NCI-H1417 (cell line): Measurements from ENCODE around the gene FOXF1.
A peak's percentile ranks its signal among the peaks of the same experiment; 100 is the strongest.

Experiments used
- DNase-seq, 3 experiments: peaks; one replicate each; lab custom pipeline; 2025; lab: John Stamatoyannopoulos, UW

Gene FOXF1

GRCh38 chr16:86492961-86493629, 17.2 kb upstream of the FOXF1 start:
- DNase-seq: no peak

- peak in 1 of 3 experiments; percentile 32 for DNase-seq
Observed at GRCh38 chr16:86494039-86494564, 16.2 kb upstream of the FOXF1 start.

GRCh38 chr16:86494565-86495356, 15.6 kb upstream of the FOXF1 start:
- no peak for DNase-seq

- no peak for DNase-seq
Observed at GRCh38 chr16:86495357-86495701, 15.0 kb upstream of the FOXF1 start.

GRCh38 chr16:86495756-86496261, 14.5 kb upstream of the FOXF1 start:
- DNase-seq: no peak

GRCh38 chr16:86496262-86496928, 13.9 kb upstream of the FOXF1 start:
- no peak for DNase-seq

GRCh38 chr16:86496929-86497461, 13.3 kb upstream of the FOXF1 start:
- DNase-seq: no peak

GRCh38 chr16:86497551-86498021, 12.7 kb upstream of the FOXF1 start:
- DNase-seq: no peak

- DNase-seq: no peak
Observed at GRCh38 chr16:86498155-86498670, 12.1 kb upstream of the FOXF1 start.

- no peak for DNase-seq
Observed at GRCh38 chr16:86498671-86499439, 11.5 kb upstream of the FOXF1 start.

GRCh38 chr16:86499440-86499786, 10.9 kb upstream of the FOXF1 start:
- DNase-seq: no peak

GRCh38 chr16:86499889-86500707, 10.2 kb upstream of the FOXF1 start:
- no peak for DNase-seq

GRCh38 chr16:86500708-86501510, 9.4 kb upstream of the FOXF1 start:
- no peak for DNase-seq

- DNase-seq: peak in 1 of 3 experiments; percentile 18
Observed at GRCh38 chr16:86501989-86502855, 8.1 kb upstream of the FOXF1 start.

GRCh38 chr16:86502856-86503748, 7.2 kb upstream of the FOXF1 start:
- DNase-seq: no peak

GRCh38 chr16:86503830-86504229, 6.5 kb upstream of the FOXF1 start:
- DNase-seq: no peak
